ENCODE measurements around the gene SLC17A2. TPM values are rescaled to one million over a fixed set of nuclear protein-coding genes. Genes with fewer than 3 reads are reported as not detected.
A peak's percentile ranks its signal among the peaks of the same experiment; 100 is the strongest.

SLC17A2 gene
- total and polyA plus RNA-seq, 8 donors = 0.05 to 0.21 (median 0.20) TPM; not detected in 5

- Histone ChIP-seq H3K4me1 (peaks cover 10 to 17% (median 11%) of the 10 kb centered on the region in 3 donors), H3K36me3 (no peaks in the 10 kb centered on the region), H3K4me3 (no peak overlapping the region), H3K9me3 (no peaks in the 10 kb centered on the region), H3K27ac (no peak overlapping the region), H3K27me3 (no peaks in the 10 kb centered on the region)
- no peak for FAIRE-seq
- no peak for ATAC-seq
- WGBS, 2 donors = 81 to 88% methylated on average over 3 of the region's 3 CpGs
- DNase-seq = no peak
- TF ChIP-seq, protein P1, sequence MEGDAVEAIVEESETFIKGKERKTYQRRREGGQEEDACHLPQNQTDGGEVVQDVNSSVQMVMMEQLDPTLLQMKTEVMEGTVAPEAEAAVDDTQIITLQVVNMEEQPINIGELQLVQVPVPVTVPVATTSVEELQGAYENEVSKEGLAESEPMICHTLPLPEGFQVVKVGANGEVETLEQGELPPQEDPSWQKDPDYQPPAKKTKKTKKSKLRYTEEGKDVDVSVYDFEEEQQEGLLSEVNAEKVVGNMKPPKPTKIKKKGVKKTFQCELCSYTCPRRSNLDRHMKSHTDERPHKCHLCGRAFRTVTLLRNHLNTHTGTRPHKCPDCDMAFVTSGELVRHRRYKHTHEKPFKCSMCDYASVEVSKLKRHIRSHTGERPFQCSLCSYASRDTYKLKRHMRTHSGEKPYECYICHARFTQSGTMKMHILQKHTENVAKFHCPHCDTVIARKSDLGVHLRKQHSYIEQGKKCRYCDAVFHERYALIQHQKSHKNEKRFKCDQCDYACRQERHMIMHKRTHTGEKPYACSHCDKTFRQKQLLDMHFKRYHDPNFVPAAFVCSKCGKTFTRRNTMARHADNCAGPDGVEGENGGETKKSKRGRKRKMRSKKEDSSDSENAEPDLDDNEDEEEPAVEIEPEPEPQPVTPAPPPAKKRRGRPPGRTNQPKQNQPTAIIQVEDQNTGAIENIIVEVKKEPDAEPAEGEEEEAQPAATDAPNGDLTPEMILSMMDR (IDR thresholded peaks at IDR 0.05) = no peak
- intact Hi-C loops (cut with DNase I) = no loop called here
These were observed 34.2 kb downstream of the SLC17A2 start for GRCh38 chr6:25896252-25896651.

- Histone ChIP-seq H3K36me3 (no peaks in the 10 kb centered on the region), H3K4me3 (no peak overlapping the region), H3K9me3 (no peaks in the 10 kb centered on the region), H3K27ac (no peak overlapping the region), H3K4me1 (peaks cover 8 to 12% (median 11%) of the 10 kb centered on the region in 3 donors), H3K27me3 (no peaks in the 10 kb centered on the region)
- no peak for ATAC-seq
- intact Hi-C loops (cut with DNase I) = no loop called here
- no peak for DNase-seq
- no peak for FAIRE-seq
- WGBS, 2 donors = 78 to 100% methylated on average over 1 of the region's 1 CpG
- TF ChIP-seq, protein P1 (IDR thresholded peaks at IDR 0.05) = no peak
These were observed 34.7 kb downstream of the SLC17A2 start for GRCh38 chr6:25895771-25896170.

- H3K4me3 ChIP-seq = no peak overlapping the region
- H3K27me3 ChIP-seq = no peaks in the 10 kb centered on the region
- no peaks in the 10 kb centered on the region for H3K36me3 ChIP-seq
- no peak for FAIRE-seq
- ATAC-seq = no peak
- no peak overlapping the region for H3K27ac ChIP-seq
- intact Hi-C loops (cut with DNase I) = no loop called here
- no peak for DNase-seq
- no peaks in the 10 kb centered on the region for H3K4me1 ChIP-seq
- TF ChIP-seq, protein P1 (IDR thresholded peaks at IDR 0.05) = no peak
- WGBS, 2 donors = 80 to 86% methylated on average over 6 of the region's 6 CpGs
- no peaks in the 10 kb centered on the region for H3K9me3 ChIP-seq
These were observed 36.7 kb downstream of the SLC17A2 start for GRCh38 chr6:25893778-25894177.

DNA sequence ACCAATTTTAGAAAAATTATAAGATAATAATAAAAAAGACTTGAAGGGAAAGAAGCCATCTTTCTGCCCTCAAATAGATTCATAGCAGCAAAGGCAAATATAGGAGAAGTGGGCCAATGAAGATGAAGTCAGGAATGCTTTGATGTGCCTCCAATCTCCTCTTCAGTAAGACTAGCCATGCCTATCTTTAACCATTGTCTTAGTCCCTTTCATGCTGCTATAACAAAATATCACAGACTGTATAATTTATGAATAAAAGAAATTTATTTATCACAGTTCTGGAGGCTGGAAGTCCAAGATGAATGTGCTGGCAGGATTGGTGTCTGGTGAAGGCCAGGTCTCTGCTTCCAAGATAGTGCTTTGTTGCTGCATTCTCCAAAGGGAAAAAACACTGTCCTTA lies 37.6 kb downstream of the SLC17A2 start:
- ATAC-seq (no peak), FAIRE-seq (no peak), DNase-seq (no peak)
- Histone ChIP-seq H3K36me3 (no peaks in the 10 kb centered on the region), H3K4me1 (no peaks in the 10 kb centered on the region), H3K4me3 (no peak overlapping the region), H3K27me3 (no peaks in the 10 kb centered on the region), H3K27ac (no peak overlapping the region), H3K9me3 (no peaks in the 10 kb centered on the region)
- TF ChIP-seq, protein P1 (IDR thresholded peaks at IDR 0.05) = no peak
- intact Hi-C loops (cut with DNase I) = no loop called here

GRCh38 chr6:25889877-25890853 lies 40.3 kb downstream of the SLC17A2 start:
- 66 to 67% methylated on average over 5 of the region's 5 CpGs for WGBS, 2 donors
- Histone ChIP-seq H3K9me3 (no peaks in the 10 kb centered on the region), H3K4me1 (no peaks in the 10 kb centered on the region), H3K27me3 (no peaks in the 10 kb centered on the region), H3K36me3 (no peaks in the 10 kb centered on the region), H3K4me3 (no peak overlapping the region), H3K27ac (no peak overlapping the region)
- TF ChIP-seq, protein P1 (IDR thresholded peaks at IDR 0.05) = peak in 2 of 4 donors; percentile 23 to 31
- FAIRE-seq (no peak), DNase-seq (peak in 1 of 6 donors; percentile 32), ATAC-seq (peak; percentile 61 to 89 (median 88))
- intact Hi-C loops (cut with DNase I) = no loop called here

Data from pancreas (tissue), 10 donors.